Measurements from ENCODE around the gene HAPLN3.
"Not testable (repeated sequence)": the region's sequence is repeated elsewhere in the genome, so short reads cannot be mapped to it uniquely, and the experiment has no call there.

The HAPLN3 gene, protein sequence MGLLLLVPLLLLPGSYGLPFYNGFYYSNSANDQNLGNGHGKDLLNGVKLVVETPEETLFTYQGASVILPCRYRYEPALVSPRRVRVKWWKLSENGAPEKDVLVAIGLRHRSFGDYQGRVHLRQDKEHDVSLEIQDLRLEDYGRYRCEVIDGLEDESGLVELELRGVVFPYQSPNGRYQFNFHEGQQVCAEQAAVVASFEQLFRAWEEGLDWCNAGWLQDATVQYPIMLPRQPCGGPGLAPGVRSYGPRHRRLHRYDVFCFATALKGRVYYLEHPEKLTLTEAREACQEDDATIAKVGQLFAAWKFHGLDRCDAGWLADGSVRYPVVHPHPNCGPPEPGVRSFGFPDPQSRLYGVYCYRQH

DNA sequence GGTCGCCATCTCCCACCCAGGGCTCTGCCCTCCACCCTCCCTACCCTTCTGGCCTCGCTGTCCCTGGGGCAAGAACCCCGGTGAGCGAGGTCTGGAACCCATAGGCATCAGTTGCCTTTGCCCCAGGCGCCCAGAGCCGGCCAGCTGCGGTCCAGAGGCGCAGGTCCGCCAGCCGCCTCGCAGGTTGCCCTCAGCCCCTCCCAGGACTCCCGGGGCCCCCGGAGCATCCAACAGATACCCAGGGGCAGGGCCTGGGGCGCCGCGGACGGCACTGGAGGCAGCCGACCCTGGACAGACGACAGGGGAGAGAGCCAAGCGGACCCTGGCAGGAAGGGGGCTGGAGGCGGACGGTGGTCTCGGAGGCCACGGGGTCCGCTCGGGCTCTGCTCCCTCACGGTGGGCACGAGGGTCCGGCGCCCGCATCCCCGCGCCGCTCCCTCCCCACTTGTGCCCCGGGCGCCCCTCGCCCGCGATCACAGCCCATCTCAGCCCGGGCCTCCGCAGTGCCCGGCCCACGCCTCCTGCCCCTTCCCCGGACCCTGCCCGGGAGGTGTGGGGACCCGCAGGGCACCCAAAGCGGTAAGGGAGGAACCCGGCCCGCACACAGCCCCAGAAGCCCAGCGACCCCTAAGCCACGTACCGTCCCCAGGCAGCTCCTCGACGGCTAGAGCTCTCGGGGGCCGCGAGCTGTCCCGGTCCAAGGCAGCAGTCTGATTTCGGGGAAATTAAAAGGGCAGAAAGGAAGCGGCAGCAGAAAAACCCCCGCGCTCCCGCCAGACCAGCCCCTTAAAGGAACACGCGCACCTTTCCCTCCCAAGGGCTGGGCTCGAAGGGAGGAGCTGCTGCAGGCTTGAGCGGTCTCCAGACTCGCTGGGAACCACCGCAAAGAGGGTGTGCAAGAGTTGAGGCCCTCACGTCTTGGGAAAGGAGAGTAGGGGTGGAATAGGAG, at the start of gene HAPLN3:
TSS of gene HAPLN3 (minus strand) at position 726 of the 949 bp plus-strand sequence. CDS start 8,246 bp downstream, outside the sequence.
- peaks cover 12% of the 10 kb centered on the region for H3K4me1 ChIP-seq (ENCODE audit: insufficient read depth, low read length)
- H3K9me3 ChIP-seq (ENCODE audit: control insufficient read depth, insufficient read depth, low read length): no peaks in the 10 kb centered on the region; the same call in 1 of the 2 replicates
- H3K36me3 ChIP-seq (ENCODE audit: insufficient read depth, low read length): no peaks in the 10 kb centered on the region
- peak within 1 kb of the TSS; percentile 64; the same call in 1 of the 2 replicates for H3K9ac ChIP-seq (ENCODE audit: low read depth, low read length)

DNA sequence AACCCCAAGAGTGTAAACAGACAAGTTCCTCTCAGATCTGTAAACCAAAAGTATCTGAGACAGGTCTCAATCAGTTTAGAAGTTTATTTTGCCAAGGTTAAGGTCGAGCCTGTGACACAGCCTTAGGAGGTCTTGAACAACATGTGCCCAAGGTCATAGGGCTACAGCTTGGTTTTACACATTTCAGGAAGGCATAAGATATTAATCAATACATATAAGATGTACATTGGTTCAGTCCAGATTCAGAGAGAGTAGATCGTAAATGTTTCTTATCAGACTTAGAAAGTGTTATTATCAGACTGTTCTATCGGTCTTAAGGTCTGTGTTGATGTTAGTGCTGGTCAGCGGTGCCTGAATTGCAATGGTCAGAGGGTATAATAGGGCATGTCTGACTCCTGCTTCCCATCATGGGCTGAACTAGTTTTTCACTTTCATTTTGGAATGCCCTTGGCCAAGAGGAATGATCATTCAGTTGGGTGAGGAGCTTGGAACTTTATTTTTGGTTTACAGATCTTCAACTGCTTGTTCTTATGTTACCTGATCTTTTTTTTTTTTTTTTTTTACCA, 44.8 kb upstream of the HAPLN3 start:
- Histone ChIP-seq H3K9ac (ENCODE audit: low read depth, low read length) (no peak overlapping the region), H3K36me3 (ENCODE audit: insufficient read depth, low read length) (no peaks in the 10 kb centered on the region), H3K4me1 (ENCODE audit: insufficient read depth, low read length) (peaks cover 6% of the 10 kb centered on the region; the same call in 1 of the 2 replicates), H3K9me3 (ENCODE audit: control insufficient read depth, insufficient read depth, low read length) (no peaks in the 10 kb centered on the region; the same call in 1 of the 2 replicates)

DNA sequence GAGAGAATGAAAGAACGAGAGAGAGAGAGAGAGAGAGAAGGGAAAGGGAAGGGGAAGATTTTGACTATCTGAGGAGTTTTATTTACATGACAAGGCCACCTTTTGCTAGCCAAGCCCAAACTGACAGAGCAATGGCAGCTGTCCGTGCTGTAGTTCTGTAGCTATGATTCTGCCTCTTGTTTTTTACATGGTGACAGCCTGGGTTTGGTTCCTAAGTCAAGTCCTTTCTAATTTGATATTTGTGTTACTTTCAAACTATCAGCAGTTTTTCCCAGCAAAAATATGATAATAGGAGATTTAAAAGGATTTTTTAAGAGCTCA, 44.1 kb upstream of the HAPLN3 start:
- Histone ChIP-seq H3K9me3 (ENCODE audit: control insufficient read depth, insufficient read depth, low read length) (no peaks in the 10 kb centered on the region; the same call in none of the 2 replicates), H3K36me3 (ENCODE audit: insufficient read depth, low read length) (no peaks in the 10 kb centered on the region), H3K4me1 (ENCODE audit: insufficient read depth, low read length) (peaks cover 6% of the 10 kb centered on the region; the same call in 1 of the 2 replicates), H3K9ac (ENCODE audit: low read depth, low read length) (no peak overlapping the region)

DNA sequence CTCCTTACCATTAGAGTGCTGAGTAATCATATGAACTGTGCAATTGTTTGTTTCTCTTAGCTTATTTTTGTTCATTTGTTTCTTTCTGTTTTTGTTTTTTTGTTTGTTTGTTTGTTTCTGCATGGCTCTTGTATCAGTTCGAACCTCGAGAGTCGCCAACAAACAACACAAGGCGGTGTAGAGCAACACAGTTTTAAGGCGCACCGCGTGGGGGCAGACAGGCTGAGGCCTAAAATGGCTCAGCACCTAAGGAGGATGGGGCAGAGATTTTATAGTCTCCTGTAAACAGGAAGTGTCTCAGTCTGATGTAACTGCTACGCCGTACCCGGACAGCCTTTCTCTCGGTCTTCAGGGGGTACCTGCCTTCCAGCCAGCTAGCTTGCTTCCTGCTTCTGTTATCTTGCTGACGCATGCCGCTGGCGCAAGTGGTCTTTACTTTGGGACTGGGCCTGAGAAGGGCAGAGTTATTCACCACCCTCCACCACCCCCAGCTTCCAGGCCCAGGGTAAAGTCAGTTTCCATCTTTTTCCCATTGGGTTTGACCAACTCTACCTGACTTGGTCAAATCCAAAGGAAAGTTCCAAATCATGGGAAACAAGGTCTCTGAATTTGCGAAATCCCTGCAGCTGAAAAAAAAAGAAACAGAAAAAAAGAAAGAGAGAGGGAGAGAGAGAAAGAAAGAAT, 43.6 kb upstream of the HAPLN3 start:
- peaks cover 6% of the 10 kb centered on the region; the same call in 1 of the 2 replicates for H3K4me1 ChIP-seq (ENCODE audit: insufficient read depth, low read length)
- H3K9ac ChIP-seq (ENCODE audit: low read depth, low read length): no peak overlapping the region
- no peaks in the 10 kb centered on the region for H3K36me3 ChIP-seq (ENCODE audit: insufficient read depth, low read length)
- H3K9me3 ChIP-seq (ENCODE audit: control insufficient read depth, insufficient read depth, low read length): peaks cover 3% of the 10 kb centered on the region

DNA sequence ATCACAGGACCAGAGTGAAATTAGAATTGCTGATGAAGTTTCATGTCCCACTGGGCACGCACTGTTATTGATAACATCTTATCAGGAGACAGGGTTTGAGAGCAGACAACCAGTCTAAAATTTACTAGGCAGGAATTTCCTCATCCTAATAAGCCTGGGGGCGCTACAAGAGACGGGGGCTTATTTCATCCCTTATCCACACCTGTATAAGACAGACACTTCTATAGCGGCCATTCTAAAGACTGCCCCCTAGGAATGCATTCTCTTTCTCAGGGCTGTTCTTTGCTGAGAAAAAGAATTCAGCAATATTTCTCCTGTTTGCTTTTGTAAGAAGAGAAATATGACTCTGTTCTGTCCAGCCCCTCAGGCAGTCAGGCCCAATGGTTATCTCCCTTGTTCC, 39.1 kb upstream of the HAPLN3 start:
- not testable (repeated sequence) for H3K9ac ChIP-seq (ENCODE audit: low read depth, low read length); H3K4me1 ChIP-seq (ENCODE audit: insufficient read depth, low read length); H3K36me3 ChIP-seq (ENCODE audit: insufficient read depth, low read length)
- H3K9me3 ChIP-seq (ENCODE audit: control insufficient read depth, insufficient read depth, low read length): peaks cover 15% of the 10 kb centered on the region

DNA sequence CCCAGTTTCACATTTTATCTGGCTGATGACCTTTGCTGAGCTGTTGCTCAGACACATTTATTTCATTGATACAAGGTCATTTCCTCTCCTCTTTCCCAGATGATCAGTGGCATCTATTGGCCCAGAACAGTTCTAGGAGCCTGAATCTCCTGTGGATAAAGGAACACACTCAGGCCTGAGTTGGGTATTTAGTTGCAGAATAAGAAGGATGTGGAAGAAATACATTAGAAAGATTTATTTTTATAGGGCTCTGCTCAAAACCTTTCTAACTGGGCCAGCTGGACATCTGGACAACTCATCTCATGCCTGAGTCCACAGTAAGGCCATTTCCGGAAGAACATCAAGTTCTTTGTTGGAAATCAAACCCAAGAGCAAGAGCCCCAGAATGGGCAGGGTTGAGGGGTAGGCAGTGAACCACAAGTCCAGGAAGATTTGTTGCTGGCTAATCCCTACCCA, 37.6 kb upstream of the HAPLN3 start:
- no peaks in the 10 kb centered on the region for H3K4me1 ChIP-seq (ENCODE audit: insufficient read depth, low read length)
- no peak overlapping the region for H3K9ac ChIP-seq (ENCODE audit: low read depth, low read length)

DNA sequence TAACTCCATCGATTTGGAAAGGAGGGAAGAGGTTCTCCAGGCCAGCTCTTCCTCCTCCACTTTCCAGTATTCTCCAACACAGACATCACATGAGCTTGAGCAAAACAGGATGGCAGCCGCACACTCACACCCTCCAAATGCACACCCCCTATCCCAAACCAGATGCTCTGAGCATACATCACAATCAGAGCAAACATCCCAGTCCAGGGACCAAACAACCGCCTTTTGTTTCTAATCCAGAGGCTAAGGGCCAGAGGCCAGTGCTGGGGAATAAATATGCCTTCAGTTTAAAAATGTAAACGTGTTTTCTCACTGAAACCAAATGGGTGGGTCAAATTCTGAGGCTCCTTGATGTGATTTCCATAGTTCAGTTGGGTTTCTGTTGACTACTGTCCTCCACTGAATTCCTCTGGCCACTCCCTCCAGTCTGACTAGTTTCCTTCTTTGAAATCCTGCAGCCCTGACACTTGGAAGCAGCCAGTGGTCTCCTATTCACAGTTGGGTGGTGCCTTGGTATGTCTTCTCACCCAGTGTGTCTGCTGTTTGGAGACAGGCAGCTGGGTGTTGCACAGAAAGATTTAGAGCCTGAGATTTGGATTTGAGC, 37.0 kb upstream of the HAPLN3 start:
- H3K9ac ChIP-seq (ENCODE audit: low read depth, low read length): no peak overlapping the region
- H3K9me3 ChIP-seq (ENCODE audit: control insufficient read depth, insufficient read depth, low read length): peaks cover 22% of the 10 kb centered on the region
- H3K36me3 ChIP-seq (ENCODE audit: insufficient read depth, low read length): no peaks in the 10 kb centered on the region
- H3K4me1 ChIP-seq (ENCODE audit: insufficient read depth, low read length): no peaks in the 10 kb centered on the region

More for the DNA sequence above, 37.6 kb upstream of the HAPLN3 start:
- no peaks in the 10 kb centered on the region for H3K36me3 ChIP-seq (ENCODE audit: insufficient read depth, low read length)
- peaks cover 22% of the 10 kb centered on the region for H3K9me3 ChIP-seq (ENCODE audit: control insufficient read depth, insufficient read depth, low read length)

DNA sequence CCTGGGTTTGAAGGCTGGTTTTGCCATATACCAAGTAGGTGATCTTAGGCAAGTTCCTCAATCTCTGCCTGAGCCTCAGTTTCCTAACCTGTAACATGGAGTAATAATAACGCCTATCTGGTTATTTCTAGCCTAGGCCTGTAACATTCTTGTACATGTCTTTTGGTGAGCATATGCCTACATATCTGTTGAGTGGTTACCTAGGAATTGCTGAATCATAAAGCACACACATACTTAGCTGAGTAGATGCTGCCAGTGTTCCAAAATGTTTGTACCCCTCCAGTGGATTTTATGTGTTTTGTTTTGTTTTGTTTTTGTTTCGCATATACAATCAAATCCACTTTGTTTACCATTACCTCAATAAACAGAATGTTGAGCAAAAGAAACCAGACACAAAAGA, 35.2 kb upstream of the HAPLN3 start:
- Histone ChIP-seq H3K4me1 (ENCODE audit: insufficient read depth, low read length) (no peaks in the 10 kb centered on the region), H3K9me3 (ENCODE audit: control insufficient read depth, insufficient read depth, low read length) (peaks cover 22% of the 10 kb centered on the region), H3K36me3 (ENCODE audit: insufficient read depth, low read length) (no peaks in the 10 kb centered on the region), H3K9ac (ENCODE audit: low read depth, low read length) (no peak overlapping the region)

DNA sequence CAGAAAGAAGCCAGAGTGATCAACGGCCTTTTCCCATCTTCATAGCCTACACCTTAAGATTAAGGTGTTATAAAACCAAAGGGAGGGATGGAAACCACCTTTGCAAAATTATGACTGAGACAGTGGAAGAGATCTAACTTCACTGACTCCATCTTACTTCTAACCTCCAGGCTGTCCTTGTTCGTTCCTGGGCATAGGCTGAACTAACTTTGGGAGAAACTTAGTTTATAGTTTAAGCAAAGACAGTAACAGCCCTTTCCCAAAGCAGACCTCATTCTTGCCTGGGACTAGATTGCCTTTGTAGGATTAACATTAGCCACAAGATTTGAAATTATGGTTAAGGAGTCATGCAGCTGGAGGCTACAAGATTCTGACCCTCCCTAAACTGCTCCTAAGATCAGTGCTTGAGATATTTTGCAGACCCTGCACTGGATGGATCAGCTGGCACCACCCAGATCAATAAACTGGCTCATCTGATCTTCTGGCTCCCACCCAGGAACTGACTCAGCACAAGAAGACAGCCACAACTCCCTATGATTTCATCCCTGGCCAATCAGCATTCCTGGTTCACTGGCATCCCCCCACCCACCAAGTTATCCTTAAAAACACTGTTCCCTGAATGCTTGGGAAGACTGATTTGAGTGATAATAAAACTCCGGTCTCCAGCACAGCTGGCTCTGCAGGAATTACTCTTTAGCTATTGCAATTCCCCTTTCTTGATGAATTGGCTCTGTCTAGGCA, 34.2 kb upstream of the HAPLN3 start:
- not testable (repeated sequence) for H3K4me1 ChIP-seq (ENCODE audit: insufficient read depth, low read length); H3K36me3 ChIP-seq (ENCODE audit: insufficient read depth, low read length); H3K9ac ChIP-seq (ENCODE audit: low read depth, low read length)
- peaks cover 22% of the 10 kb centered on the region for H3K9me3 ChIP-seq (ENCODE audit: control insufficient read depth, insufficient read depth, low read length)

DNA sequence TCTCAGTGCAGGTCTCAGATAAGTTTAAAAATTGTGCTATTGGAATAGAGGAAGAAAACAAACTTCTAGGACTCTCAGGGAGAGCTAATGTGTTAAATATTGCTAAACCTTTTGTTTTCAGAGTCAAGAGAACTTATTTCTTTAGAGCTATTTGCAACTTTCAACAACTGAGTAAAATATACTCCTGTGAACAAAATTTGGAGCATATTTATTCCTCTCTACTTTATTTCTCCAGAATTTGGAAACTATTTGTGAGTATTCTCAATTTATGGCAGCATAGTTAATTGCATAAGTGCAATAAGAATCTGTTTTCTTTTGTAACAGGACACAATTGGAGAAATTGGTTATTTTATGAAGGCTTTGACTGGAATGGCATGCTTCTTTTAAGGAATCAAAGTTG, 32.8 kb upstream of the HAPLN3 start:
- H3K4me1 ChIP-seq (ENCODE audit: insufficient read depth, low read length); H3K36me3 ChIP-seq (ENCODE audit: insufficient read depth, low read length); H3K9ac ChIP-seq (ENCODE audit: low read depth, low read length): not testable (repeated sequence)
- H3K9me3 ChIP-seq (ENCODE audit: control insufficient read depth, insufficient read depth, low read length): peaks cover 13% of the 10 kb centered on the region

DNA sequence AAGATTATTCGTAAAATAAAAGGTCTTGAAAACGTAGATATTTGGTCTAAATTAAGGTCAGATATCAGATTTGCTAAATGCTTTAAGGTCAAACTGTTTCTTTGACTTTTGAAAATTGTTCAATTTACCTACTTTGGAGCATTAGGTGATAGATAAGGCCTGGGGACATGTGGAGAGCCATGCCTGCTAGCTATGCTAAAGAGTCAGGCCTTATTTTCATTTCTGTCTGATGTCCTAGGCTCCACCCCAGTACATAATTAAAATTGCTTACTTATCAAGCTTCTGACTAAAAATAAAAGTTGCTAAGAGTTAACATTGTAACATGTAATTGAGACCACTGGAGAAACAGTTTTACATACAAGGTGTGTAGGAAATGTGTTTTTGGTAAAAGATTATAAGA, 30.3 kb upstream of the HAPLN3 start:
- H3K9ac ChIP-seq (ENCODE audit: low read depth, low read length); H3K36me3 ChIP-seq (ENCODE audit: insufficient read depth, low read length); H3K4me1 ChIP-seq (ENCODE audit: insufficient read depth, low read length): not testable (repeated sequence)
- peaks cover 10% of the 10 kb centered on the region for H3K9me3 ChIP-seq (ENCODE audit: control insufficient read depth, insufficient read depth, low read length)

DNA sequence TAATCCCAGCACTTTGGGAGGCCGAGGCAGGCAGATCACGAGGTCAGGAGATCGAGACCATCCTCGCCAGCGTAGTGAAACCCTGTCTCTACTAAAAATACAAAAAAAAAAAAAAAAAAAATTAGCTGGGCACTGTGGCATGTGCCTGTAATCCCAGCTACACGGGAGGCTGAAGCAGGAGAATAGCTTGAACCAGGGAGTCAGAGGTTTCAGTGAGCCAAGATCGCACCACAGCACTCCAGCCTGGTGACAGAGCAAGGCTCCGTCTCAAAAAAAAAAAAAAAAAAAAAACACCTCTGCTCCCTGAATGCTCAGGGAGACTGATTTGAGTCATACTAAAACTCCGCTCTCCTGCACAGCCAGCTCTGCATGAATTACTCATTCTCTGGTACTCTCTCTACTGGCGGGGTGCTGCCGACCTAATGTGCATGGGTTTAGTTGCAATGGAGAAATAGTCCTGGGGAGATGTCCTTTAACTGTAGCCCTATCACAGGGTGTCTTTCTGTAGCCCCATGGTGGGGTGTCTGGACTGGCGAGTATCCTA, 25.6 kb upstream of the HAPLN3 start:
- H3K9ac ChIP-seq (ENCODE audit: low read depth, low read length); H3K36me3 ChIP-seq (ENCODE audit: insufficient read depth, low read length); H3K9me3 ChIP-seq (ENCODE audit: control insufficient read depth, insufficient read depth, low read length); H3K4me1 ChIP-seq (ENCODE audit: insufficient read depth, low read length): not testable (repeated sequence)
